Activated CD8-positive, alpha-beta memory T cell treated with anti-CD3 and anti-CD28 coated beads, Interleukin-2, amount 10 ng/mL, durations not matched to agents 7 days and 5 days (primary cell): ENCODE data around the gene HTR1D. TPM values are rescaled to one million over a fixed set of nuclear protein-coding genes. Genes with fewer than 3 reads are reported as not detected.
A peak's percentile ranks its signal among the peaks of the same experiment; 100 is the strongest.

Source experiments
- ATAC-seq: fragments of 150-1000 bp; cut with Tn5 transposase; one replicate; pipeline ENCODE4 v1.10.0; 2021; ENCODE audit warnings: moderate library complexity
- CTCF ChIA-PET: fragments of 350-600 bp; sonication (Branson Sonifier 250); formaldehyde crosslinking; loops from one replicate; lab custom pipeline; 2021; ENCODE audit warnings: antibody characterized with exemption; lab: Charles Lee
- DNase-seq: peaks from one replicate; pipeline ENCODE4 v3.0.0-alpha.2; 2020
- H3K27ac Mint-ChIP-seq: one replicate; pipeline ENCODE4 v1.8.0; 2021; ENCODE audit warnings: mild to moderate bottlenecking, mixed read lengths
- H3K27me3 Mint-ChIP-seq: one replicate; pipeline ENCODE4 v1.8.0; 2021; ENCODE audit warnings: mixed read lengths
- H3K36me3 Mint-ChIP-seq: one replicate; pipeline ENCODE4 v1.8.0; 2021; ENCODE audit warnings: mild to moderate bottlenecking, mixed read lengths
- H3K4me1 Mint-ChIP-seq: one replicate; pipeline ENCODE4 v1.8.0; 2021; ENCODE audit warnings: mixed read lengths
- H3K4me3 Mint-ChIP-seq: one replicate; pipeline ENCODE4 v1.8.0; 2021; ENCODE audit warnings: mild to moderate bottlenecking, moderate library complexity, mixed read lengths
- H3K9me3 Mint-ChIP-seq: one replicate; pipeline ENCODE4 v1.8.0; 2022; ENCODE audit warnings: low read depth, mixed read lengths
- total RNA-seq, 2 experiments: library from RNA; stranded (reverse); gene quantifications; one replicate each; pipeline ENCODE4 v1.2.3, GENCODE V29; 2021

HTR1D gene
- total RNA-seq, 2 experiments from 2014 or later: not detected

- H3K9me3 Mint-ChIP-seq: no peaks in the 10 kb centered on the region
- peaks cover 15% of the 10 kb centered on the region for H3K4me1 Mint-ChIP-seq
- ATAC-seq (no peak), DNase-seq (no peak)
- no peak overlapping the region for H3K27ac Mint-ChIP-seq
- CTCF ChIA-PET: interaction anchor here (0.8 to 1.5 kb wide), 3 partner anchors 19 to 34 kb away, joined by 3 read pairs; partner anchors contain the start of gene LUZP1
- peaks cover 5% of the 10 kb centered on the region for H3K36me3 Mint-ChIP-seq
- no peak overlapping the region for H3K4me3 Mint-ChIP-seq
- H3K27me3 Mint-ChIP-seq: no peaks in the 10 kb centered on the region
These were observed 67.2 kb downstream of the HTR1D start for GRCh38 chr1:23150125-23150524.

- ATAC-seq: no peak
- Mint-ChIP-seq H3K27ac (no peak overlapping the region), H3K9me3 (no peaks in the 10 kb centered on the region), H3K4me3 (no peak overlapping the region), H3K27me3 (no peaks in the 10 kb centered on the region), H3K4me1 (peaks cover 16% of the 10 kb centered on the region), H3K36me3 (peaks cover 3% of the 10 kb centered on the region)
- no peak for DNase-seq
- CTCF ChIA-PET: no interaction called here
These were observed 68.2 kb downstream of the HTR1D start for GRCh38 chr1:23149114-23149513.

- ATAC-seq: peak; percentile 66
These were observed 69.2 kb downstream of the HTR1D start for GRCh38 chr1:23148084-23148483.

More at GRCh38 chr1:23148084-23148483, 69.2 kb downstream of the HTR1D start:
- DNase-seq: no peak
- Mint-ChIP-seq H3K27ac (no peak overlapping the region), H3K27me3 (no peaks in the 10 kb centered on the region), H3K9me3 (no peaks in the 10 kb centered on the region), H3K4me1 (peaks cover 16% of the 10 kb centered on the region), H3K4me3 (no peak overlapping the region), H3K36me3 (no peaks in the 10 kb centered on the region)
- CTCF ChIA-PET: interaction anchor here (0.6 to 1.5 kb wide), 6 partner anchors 12 to 141 kb away, joined by 3 to 9 read pairs (median 4); no protein-coding TSS in a partner anchor

Other genes starting within 250 kb of the HTR1D start
- gene LACTBL1, start 244.6 kb downstream of the HTR1D start, total RNA-seq: not detected
- gene TEX46, start 201.7 kb downstream of the HTR1D start, total RNA-seq: not detected
- gene KDM1A, start 198.0 kb downstream of the HTR1D start, total RNA-seq: 10 to 100 TPM; 58.4 to 59.4 TPM
- gene LUZP1, start 48.6 kb downstream of the HTR1D start, total RNA-seq: 10 to 100 TPM; 19.5 to 20.4 TPM
- gene HNRNPR, start 126.8 kb upstream of the HTR1D start, total RNA-seq: 100 to 1,000 TPM; 220 to 222 TPM
- gene ZNF436, start 152.3 kb upstream of the HTR1D start, total RNA-seq: 1 to 10 TPM; 5.3 to 6.6 TPM
- gene TCEA3, start 207.2 kb upstream of the HTR1D start, total RNA-seq: 1 to 10 TPM in 1 of 2 experiments, under 1 TPM in 1; 0.26 to 1.3 TPM